Measurements from ENCODE around the gene TM4SF1.

The TM4SF1 gene

GRCh38 chr3:149403443-149403842 lies 26.0 kb upstream of the TM4SF1 start (continued):
- TF ChIP-seq TCF4 (CRISPR knock-in tag; IDR thresholded peaks at IDR 0.05; ENCODE audit: borderline replicate concordance) (no peak), ZFP30 (CRISPR knock-in tag; IDR thresholded peaks at IDR 0.05) (no peak), CSDC2 (CRISPR knock-in tag; IDR thresholded peaks at IDR 0.05) (no peak), ARNTL (CRISPR knock-in tag; IDR thresholded peaks at IDR 0.05; ENCODE audit: borderline replicate concordance, low read depth) (no peak), RARB (CRISPR knock-in tag; IDR thresholded peaks at IDR 0.05) (no peak), CREB5 (CRISPR knock-in tag; IDR thresholded peaks at IDR 0.05; ENCODE audit: low read depth) (no peak)

GRCh38 chr3:149402481-149402880 lies 25.0 kb upstream of the TM4SF1 start:
- ATAC-seq, result no peak
- no peak for TF ChIP-seq SNAI2 (CRISPR knock-in tag; IDR thresholded peaks at IDR 0.05)
- TF ChIP-seq ARNTL (CRISPR knock-in tag; IDR thresholded peaks at IDR 0.05; ENCODE audit: borderline replicate concordance, low read depth), result no peak
- TF ChIP-seq OSR1 (CRISPR knock-in tag; IDR thresholded peaks at IDR 0.05), result no peak
- no peak for TF ChIP-seq ZFP30 (CRISPR knock-in tag; IDR thresholded peaks at IDR 0.05)
- TF ChIP-seq TSHZ2 (CRISPR knock-in tag; IDR thresholded peaks at IDR 0.05), result no peak
- no peak for TF ChIP-seq CSDC2 (CRISPR knock-in tag; IDR thresholded peaks at IDR 0.05)
- no peak for TF ChIP-seq TOX (CRISPR knock-in tag; IDR thresholded peaks at IDR 0.05; ENCODE audit: borderline replicate concordance)

GRCh38 chr3:149401926-149402310 lies 24.5 kb upstream of the TM4SF1 start:
- TF ChIP-seq OSR1 (CRISPR knock-in tag; IDR thresholded peaks at IDR 0.05) (no peak), POU6F1 (CRISPR knock-in tag; IDR thresholded peaks at IDR 0.05; ENCODE audit: borderline replicate concordance, low read depth) (no peak), GLIS3 (CRISPR knock-in tag; IDR thresholded peaks at IDR 0.05) (no peak), BACH2 (CRISPR knock-in tag; IDR thresholded peaks at IDR 0.05; ENCODE audit: borderline replicate concordance) (no peak), CREB5 (CRISPR knock-in tag; IDR thresholded peaks at IDR 0.05; ENCODE audit: low read depth) (no peak), TSHZ2 (CRISPR knock-in tag; IDR thresholded peaks at IDR 0.05) (no peak), ZFP30 (CRISPR knock-in tag; IDR thresholded peaks at IDR 0.05) (no peak)
- ATAC-seq, result no peak

- ATAC-seq, result no peak
- TF ChIP-seq PPARA (CRISPR knock-in tag; IDR thresholded peaks at IDR 0.05; ENCODE audit: borderline replicate concordance), result no peak
- TF ChIP-seq ZNF8 (CRISPR knock-in tag; IDR thresholded peaks at IDR 0.05), result no peak
- TF ChIP-seq ZNF565 (CRISPR knock-in tag; conservative IDR thresholded peaks at IDR 0.05; ENCODE audit: low read depth), result no peak
- TF ChIP-seq SNAI2 (CRISPR knock-in tag; IDR thresholded peaks at IDR 0.05), result no peak
- no peak for TF ChIP-seq ISL1 (CRISPR knock-in tag; IDR thresholded peaks at IDR 0.05)
- TF ChIP-seq RARB (CRISPR knock-in tag; IDR thresholded peaks at IDR 0.05), result no peak
- TF ChIP-seq TOX (CRISPR knock-in tag; IDR thresholded peaks at IDR 0.05; ENCODE audit: borderline replicate concordance), result no peak
- no peak for TF ChIP-seq PATZ1 (CRISPR knock-in tag; IDR thresholded peaks at IDR 0.05; ENCODE audit: borderline replicate concordance)
- no peak for TF ChIP-seq CSDC2 (CRISPR knock-in tag; IDR thresholded peaks at IDR 0.05)
- no peak for TF ChIP-seq TSHZ2 (CRISPR knock-in tag; IDR thresholded peaks at IDR 0.05)
Observed at GRCh38 chr3:149401212-149401925, 23.9 kb upstream of the TM4SF1 start.
